NCI-H1048 (cell line): ENCODE data around the gene GNAI2.
"Not testable (repeated sequence)": the region's sequence is repeated elsewhere in the genome, so short reads cannot be mapped to it uniquely, and the experiment has no call there.

Source experiments
- DNase-seq: peaks from one replicate; lab custom pipeline; 2025; lab: John Stamatoyannopoulos, UW

GNAI2 gene

GRCh38 chr3:50226888-50227389 is 9.1 kb upstream of the GNAI2 start:
- no peak for DNase-seq

GRCh38 chr3:50227390-50228183 is 8.4 kb upstream of the GNAI2 start:
- DNase-seq, result peak; percentile 97

- not testable (repeated sequence) for DNase-seq
These were observed 7.7 kb upstream of the GNAI2 start for GRCh38 chr3:50228184-50228763.

DNA sequence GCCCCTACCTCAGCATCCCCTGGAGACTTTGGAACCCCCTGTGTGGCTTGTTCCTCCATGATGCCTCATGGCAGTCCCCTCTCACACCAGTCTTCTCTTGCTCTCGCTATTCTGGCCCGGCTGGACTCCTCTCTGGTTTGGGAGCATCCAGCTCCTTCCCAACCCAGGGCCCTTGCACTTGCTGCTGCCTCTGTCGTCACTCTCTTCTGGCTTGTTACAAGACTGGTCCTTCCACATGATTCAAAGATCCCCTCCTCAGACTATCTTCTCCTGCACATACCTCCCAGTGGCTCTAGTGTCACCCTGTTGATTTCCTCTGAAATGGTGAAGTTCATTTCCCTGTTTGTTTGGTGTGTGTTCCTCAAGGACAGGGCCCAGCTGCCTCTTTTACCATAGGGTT is 6.5 kb upstream of the GNAI2 start:
- DNase-seq, result no peak

- no peak for DNase-seq
These were observed 5.8 kb upstream of the GNAI2 start for GRCh38 chr3:50230104-50230793.

DNA sequence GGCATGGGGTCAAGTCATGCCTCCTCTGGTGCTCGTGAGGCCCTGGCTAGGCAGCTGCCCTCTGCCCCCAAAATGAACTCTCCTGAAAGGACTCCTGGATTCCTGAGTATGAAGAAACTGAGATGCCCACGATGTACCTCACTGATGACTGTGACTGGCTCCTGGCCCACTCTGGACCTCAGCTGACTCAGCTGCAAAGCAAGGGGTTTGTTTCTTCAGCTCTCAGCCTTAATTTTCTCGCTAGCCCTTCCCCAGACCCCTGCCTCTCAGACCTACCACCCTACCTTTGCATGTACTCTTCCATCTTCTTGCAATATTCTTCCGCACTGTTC is 5.2 kb upstream of the GNAI2 start:
- DNase-seq, result no peak

DNA sequence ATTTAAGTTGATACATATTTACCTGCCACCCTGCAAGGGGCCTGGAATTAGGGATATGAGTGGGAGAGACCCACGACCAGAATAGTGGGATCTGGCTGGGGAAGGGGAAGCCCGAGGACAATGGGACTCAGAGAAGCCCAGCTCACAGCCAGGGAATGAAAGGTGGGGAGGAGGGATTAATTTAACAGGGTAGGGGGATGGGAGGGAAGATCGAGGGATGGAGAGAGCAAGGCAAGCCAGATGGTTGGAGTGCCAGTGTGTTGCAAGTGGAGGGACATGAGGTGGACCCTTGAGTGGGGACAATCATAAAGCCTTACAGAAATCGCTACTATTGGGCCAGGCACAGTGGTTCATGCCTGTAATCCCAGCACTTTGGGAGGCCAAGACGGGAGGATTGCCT is 4.4 kb upstream of the GNAI2 start:
- no peak for DNase-seq

- DNase-seq, result no peak
These were observed 3.7 kb upstream of the GNAI2 start for GRCh38 chr3:50232303-50232702.

DNA sequence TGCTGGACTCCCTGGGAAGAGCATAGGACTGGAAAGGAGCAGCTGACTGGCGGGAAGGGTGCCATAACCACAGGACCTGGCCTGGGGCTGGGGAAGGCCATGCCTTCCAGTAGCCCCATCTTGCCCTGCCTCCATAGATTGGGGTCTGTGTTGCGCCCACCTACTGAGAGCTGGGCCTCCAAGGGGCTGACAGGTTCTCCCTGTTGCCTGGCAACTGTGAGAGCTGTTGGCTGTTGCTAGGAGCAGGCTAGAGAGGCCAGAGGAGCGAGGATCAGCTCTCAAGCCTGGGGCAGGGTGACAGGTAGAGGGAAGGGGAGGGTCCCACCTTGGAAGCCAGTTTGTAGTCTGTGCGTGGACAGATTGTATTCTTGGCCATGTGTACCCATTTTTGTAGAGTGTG is 2.8 kb upstream of the GNAI2 start:
- no peak for DNase-seq

DNA sequence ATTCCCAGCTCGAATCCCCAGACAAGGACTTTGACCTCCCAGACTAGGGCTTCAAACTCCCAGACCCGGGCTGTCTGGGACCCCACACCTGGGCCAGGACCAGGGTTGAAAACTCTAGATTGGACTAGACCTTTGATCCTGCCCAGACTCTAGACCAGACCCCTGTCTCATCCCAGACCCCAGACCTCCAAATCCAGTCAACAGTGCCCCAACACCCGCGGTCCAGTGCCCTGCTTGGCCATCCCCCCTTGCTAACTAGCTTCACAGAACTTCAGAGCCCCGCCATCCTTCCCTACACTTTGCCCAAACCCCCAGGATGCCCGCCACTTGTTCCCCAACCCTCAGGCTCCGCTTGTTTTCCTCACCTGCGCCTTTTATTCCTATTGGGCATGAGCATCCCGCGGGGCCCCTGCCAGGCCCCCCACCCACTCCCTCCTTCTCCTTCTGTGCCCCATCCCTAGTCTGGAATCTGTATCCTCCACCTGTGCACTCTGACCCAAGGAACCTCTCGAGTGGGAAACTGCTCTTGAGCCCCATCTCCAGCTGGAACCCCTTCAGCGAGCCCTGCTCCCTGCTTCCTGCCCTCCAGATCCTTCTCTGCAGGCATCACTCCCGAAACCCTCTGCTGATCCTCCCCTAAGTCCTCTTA is 604 bp downstream of the GNAI2 start:
- no peak for DNase-seq

DNA sequence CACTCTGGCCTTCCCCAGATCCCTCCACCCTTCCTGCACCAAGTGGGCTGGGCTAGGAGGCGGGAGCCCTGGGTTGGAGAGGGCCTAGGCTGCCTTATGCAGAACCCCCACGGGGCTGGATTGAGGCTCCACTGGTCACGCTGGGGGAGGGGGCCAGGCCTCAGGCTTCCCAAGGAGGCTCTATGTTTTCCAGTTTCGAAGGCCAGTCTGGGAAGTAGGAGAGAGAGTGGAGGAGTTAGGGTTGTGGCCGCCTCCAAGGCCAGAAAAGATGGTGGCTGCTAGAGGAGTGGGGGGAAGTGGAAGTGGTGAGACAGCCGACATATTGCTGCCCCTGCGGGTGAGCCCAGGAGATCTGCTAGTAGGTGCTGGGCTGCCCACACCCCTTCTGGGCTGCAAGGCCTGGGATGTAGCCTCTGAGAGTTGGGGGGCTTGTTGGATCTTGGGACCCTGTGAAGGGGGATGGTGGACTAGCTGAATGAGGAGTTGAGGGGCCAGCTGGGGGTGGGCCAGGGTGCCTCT is 1.2 kb downstream of the GNAI2 start:
- no peak for DNase-seq

DNA sequence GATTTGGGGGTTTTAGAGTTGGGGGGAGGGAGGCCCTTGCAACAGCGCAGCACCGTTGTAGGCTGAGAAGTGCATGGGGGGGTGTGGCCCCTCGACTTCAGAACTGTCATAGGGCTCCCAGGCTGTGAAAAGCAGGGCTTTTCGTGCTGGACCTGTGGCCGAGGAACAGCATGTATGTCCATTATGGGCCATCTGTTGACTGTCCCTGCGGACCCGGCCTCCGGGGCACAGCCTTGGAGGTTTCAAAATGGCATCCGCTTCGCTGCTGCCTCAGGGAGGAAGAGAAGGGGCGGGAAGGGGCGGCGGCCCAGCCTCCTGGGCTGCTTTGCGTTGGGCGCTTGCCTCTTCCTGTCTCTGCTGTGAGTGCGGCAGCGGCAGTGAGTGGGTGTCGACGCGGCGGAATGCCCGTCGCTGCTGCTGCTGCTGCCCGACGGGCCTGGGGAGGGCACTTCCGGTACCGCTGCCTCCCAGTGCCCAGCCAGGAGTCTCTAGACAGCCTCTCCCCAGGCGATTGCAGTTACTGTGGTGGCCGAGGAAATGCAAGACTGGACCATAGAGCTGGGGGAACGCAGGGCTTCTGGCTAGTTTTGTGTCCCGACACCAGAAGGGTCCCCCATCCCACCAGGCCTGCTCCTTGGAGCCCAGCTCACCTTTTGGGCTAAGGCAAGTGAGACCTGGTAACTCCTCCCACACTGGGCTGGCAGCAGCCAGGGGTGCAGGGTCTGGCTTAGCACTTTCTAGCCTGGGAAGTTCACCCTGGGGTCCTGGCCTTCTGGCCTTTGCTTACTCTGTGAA is 1.9 kb downstream of the GNAI2 start:
- no peak for DNase-seq

DNA sequence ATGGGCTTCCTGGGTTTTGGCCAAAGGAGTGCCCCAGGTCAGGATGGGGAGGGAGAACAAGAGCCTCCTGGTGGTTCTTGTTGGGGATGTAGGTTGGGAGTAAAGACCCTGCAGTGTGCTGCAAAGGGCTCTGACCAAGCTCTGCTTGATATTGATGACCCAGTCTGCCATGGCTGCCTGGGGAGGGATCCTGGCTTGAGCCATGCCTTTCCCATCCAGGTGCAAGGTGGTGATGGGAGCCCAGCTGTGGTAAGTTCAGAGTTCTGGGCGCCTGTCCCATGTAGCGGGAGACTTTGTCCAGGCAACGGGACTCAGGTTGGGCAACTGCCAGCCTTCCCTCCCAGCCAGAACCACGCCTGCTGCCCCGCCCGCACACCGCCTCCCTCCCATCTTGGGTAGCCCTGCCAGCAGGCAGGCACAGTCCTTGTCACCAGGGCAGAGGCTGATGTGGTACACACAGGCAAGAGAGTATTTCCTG is 2.6 kb downstream of the GNAI2 start:
- no peak for DNase-seq

GRCh38 chr3:50239649-50240048 is 3.6 kb downstream of the GNAI2 start:
- no peak for DNase-seq

GRCh38 chr3:50241163-50241562 is 5.2 kb downstream of the GNAI2 start:
- no peak for DNase-seq

GRCh38 chr3:50241713-50242380 is 5.8 kb downstream of the GNAI2 start:
- DNase-seq, result no peak

DNA sequence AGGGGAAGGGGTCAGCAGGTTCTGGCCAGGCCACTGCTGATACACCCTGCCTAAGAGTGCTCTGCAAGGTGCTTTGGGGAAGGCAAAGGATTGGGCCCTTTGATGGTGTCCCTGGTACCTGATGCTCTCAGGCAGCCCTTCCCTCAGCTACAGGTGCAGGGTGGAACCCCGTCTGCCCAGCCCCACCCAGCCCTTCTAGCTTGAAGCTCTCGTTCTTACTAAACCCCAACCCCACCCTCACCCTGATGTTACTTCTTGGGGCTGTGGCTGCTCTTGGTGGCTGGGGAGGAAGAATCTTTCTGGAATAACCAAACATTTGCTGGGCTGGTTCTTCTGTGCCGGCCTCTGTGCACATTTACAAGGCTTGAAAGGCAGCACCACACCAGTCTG is 6.4 kb downstream of the GNAI2 start:
- no peak for DNase-seq

GRCh38 chr3:50242851-50243542 is 7.0 kb downstream of the GNAI2 start:
- no peak for DNase-seq

DNA sequence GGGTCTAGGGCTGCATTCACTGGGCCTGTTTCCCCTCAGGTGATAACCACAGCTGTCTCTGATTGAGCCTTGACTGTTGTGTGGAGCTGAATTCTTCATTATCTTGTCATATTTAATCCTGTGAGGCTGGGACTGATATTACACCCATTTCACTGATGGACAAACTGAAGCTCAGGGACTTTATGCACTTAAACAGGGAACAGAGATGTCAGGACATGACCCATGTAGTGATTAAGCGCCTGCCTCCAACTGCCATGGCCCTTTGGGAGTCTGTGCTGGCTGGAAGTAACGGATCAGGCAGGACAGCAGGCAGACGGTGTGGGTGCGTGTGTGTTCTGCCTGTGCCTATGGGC is 7.5 kb downstream of the GNAI2 start:
- no peak for DNase-seq

DNA sequence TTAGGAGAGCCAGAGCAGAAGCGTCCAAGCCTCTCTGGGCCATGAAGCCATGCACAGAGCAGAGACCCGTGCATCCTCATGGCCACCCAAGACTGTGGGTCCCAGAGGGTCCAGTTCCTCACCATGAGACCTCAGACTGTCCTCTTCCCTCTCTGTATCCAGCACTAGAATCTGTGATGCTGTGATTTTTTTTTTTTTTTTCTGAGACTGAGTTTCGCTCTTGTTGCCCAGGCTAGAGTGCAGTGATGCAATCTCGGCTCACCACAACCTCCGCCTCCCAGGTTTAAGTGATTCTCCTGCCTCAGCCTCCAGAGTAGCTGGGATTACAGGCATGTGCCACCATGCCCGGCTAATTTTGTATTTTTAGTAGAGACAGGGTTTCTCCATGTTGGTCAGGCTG is 8.8 kb downstream of the GNAI2 start:
- DNase-seq, result not testable (repeated sequence)
